CD4-positive, alpha-beta T cell treated with Interleukin-17A for 4 hours (primary cell): ENCODE measurements around the gene AQP2.
A peak's percentile ranks its signal among the peaks of the same experiment; 100 is the strongest.

Source experiments
- DNase-seq: peaks from one replicate; pipeline ENCODE4 v3.0.0-alpha.2; 2020; ENCODE audit warnings: mixed read lengths

AQP2 gene

DNA sequence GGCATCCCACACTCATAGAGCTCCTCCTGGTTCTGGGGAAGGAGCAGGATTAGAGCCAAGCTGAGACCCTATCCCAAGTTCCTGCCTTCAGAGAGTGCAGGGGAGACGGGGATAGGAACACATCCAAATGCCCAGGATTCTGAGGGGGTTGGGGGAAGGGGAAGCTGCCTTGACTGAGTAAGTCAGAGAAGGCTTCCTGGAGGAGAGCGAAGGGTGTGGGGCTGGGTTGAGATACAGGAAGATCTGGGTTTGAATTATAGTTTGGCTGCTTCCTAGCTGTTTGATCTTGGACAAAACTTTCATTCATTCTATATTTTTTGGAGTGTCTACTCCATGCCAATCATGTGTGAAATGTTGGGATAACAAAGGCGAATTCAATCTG, 8.0 kb upstream of the AQP2 start:
- DNase-seq: no peak

DNA sequence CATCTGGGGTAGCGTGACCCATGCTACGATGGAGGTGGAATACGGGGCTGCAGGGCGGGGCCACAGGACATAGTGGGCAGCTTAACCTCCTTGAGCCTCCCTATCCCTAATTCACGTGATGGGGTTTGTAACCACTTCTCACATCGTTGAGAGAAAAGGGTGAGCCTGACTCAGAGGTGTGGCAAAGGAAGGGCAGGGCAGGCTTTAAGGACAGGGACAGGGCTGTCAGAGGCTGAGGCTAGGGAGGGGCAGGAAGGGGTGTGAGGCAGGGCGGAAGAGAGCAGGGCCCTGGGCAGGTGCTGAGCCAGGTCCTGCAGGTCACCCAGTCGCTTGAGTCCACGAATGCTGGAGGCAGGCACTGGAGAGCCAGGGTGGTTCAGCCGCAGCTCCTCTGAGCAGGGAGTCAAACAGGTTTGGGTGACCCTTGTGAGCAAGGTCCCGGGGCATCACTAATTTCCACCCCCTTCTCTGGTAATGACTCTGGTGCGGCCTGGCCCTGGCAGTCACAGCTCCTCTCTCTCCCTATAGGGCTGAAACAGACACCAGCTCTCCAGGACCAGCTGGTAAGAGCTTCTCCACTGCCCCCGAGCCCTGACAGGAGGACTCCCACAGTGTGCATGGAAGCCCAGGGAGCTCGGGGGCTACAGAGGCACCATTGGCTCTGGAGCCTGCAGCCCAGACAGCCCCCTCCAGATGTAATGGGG, 7.5 kb upstream of the AQP2 start:
- DNase-seq: peak; percentile 5

DNA sequence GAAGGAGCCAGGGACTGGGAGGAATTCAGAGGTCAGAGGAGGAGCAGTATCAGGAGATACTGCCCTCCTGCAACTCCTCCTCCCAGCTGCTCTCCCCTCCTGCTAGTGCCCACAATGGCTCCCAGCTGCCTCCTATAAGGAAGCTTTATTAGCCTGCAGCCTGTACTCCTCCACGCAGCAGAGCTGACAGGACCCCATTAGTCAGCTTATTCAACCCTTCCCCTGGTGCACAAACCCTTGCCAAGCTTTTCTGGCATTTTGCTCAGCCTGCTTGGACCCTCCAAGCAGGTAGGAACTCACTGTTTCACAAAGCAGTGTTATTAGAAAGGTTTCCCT, 6.9 kb upstream of the AQP2 start:
- DNase-seq: no peak

DNA sequence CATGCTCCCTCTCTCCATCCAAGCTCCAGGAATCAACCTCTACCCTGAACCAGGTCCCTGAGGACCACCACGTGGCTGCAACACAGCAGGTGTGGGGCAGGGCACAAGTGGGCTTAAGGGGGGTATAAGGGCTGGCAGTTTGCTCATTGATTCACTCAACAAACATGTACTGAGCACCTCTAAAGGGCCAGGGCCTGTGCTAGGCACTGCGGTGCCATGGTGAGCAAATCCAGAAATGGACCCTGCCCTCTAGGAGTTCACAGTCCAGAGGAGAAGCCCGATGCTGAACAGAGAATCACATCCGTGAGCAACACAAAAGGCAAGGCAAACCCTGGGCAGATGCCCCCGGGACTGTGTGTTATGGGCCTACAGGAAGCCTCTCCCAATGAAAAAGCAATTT, 6.5 kb upstream of the AQP2 start:
- DNase-seq: no peak

DNA sequence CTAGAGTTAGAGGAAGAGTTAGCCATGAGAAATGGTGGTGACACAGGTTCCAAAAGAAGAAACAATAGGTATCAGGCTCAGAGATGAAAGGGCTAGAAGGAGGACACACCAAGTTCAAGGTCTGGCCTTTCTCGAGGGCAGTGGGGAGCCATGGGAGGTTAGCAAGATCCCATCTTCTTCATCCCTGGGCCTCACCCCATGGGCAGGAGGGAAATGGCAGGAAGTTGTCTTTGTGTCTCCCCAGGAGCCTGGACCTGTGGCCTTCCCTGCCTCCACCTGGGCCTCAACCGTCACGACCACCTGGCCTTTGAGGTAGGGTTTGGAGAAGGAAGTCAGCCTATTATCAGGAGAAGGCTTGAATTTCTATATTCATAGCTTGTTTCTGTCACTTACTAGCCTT, 5.8 kb upstream of the AQP2 start:
- DNase-seq: no peak

DNA sequence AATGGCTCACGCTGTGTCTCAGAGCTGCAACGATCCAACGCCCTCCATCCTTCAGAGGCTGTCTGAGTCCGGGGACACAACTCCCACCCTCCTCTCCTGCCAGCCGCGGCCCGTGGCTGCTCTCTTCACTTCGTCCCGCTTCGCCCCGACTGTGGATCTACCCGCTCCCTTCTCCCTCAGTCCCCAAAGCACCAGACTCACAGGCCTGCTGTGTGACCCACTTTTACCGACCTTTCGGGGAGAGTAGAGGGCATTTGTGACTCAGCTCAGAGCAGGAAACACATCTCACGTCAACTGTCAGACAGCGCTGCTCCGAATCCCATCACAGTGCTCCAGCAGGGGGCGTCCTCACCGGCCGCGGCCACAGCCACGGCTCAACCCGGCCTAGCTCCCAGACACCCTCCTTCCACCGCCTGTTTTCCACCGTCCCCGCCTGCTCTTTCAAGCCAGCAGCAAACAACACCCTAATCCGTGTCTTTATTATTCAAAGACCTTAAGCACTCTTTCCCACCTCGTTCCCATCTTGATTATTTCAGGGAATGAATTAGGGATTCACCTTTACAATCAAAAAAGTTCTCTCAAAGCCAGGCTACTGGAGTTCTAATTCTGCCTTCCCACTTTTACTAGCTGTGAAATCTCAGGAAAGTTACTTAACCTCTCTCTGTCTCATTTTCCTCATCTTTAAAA, 5.0 kb upstream of the AQP2 start:
- DNase-seq: peak; percentile 91

DNA sequence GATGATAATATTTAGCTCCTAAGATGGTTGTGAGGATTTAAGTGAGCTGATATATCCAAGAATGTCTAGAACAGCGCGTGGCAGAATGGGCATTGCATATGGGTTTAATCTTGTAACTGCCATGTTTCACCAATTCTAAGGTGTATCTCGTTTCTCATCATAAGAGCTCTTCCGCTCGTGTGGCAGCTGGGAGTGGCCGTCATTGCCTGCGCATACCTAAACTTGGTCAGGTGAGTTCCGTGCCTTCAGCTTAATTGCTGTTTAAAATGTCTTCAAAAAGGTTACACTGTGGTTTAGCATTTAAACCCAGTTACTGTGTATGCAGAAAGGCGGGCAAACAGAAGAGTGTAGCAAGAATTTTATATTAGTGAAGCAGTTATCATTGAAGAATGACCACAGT, 4.5 kb upstream of the AQP2 start:
- DNase-seq: peak; percentile 30

DNA sequence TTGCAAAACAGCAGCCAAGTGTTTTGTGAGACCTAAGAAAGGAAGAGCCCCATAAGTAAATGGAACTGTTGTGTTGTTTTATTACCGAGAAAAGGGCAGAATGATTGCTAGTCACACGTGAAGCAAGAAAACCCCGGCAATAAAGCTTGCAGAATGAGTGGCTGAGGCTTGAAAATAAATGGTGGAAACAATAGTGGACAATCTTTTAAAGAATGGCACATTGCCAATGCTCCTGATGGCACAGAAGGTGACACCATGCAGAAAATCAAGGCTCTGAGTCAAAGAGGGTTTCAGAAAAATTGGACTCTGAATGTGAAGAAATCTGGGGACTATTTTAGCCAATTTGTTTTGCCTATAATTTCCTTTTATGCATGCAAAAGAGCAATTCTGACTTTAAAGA, 4.0 kb upstream of the AQP2 start:
- DNase-seq: no peak

DNA sequence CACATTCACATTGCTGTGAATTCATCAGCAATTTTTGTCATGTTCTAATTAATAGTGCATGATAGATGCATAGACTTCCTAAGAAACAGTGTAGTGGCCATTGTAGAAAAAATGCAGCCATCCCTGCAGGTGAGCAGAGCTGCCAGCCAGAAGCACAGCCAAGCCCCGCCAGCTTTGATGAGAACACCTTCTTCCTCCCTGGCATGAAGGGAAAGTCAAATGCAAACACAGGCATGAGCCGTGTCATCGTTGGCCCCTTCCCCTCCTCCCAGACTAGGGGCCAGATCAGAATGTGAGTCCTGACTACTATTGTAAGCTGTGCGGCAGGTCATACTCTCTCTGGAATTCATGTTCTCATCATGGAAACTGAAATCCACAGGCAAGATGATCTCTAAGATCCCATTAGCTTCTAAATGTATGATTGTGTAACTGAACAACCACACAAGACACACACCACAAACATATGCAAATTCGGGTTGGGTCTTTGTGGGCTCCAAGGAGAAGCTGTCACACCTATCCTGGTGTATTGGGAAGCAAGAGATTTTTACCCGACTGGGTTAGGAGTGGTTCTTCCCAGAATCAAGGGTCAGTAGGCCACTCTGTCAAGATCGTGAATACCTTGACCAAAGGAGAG, 2.8 kb upstream of the AQP2 start:
- DNase-seq: no peak

DNA sequence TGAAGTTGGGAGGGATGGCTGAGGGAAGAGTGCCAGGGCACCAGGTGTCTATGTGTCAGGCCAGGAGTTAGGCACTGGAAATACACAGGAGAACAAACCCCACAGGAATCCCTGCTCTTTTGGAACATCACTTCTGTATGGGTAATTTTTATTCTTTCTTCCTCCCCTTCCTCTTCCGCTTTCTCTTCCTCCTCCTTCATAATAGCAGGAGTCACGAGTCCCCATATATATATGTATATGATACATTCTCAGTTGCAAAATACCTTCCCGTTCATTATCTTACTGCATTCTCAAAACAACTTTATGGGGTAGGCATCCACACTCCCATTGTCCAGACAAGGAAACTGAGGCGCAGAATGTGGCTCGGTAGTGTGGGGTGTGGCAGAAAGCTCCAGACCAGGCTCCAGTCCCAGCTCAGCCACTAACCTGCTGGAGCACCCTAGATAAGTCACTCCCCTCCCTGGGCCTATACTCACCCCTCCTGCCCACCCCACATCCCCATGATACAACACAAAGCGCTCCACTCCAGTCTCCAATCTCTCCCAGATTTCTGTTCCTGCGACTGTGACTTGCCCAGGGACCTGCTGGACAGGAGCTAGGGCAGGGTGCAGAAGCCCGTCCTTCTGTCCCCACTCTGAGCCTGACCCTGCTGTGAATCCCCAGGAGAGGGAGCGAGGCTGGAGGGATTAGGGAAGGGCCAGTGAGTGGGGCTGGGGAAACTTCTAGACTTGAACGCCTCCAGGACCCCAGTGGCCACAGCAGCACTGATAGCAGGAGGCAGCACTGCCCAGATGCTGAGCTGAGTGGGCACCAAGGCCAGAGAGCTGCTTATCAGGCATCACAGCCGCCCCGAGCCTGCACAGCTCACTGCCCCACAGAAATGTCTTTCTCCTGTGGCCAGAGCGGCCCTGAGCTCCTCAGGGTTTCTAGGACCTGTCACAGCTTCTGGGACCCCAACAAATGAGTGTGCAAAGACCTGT, 1.4 kb upstream of the AQP2 start:
- DNase-seq: no peak

DNA sequence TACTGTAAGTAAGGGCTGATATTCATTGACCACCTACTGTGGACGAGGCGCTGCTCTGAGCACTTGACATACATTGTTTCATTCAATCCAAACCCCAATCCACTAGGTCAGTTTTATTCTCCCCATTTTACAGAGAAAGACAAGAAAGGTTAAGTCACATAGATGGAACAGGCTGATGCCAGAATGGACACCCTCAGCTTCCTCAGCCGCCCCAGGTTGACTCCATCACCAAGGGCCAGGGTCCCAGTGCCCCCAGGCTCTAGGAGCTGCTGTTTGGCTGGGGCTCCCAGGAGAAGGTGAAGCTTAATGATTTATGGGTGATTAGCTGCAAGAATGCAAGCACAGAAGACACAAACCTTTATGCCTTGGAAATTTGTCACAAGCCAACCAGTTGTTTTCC, 671 bp upstream of the AQP2 start:
- no peak for DNase-seq

DNA sequence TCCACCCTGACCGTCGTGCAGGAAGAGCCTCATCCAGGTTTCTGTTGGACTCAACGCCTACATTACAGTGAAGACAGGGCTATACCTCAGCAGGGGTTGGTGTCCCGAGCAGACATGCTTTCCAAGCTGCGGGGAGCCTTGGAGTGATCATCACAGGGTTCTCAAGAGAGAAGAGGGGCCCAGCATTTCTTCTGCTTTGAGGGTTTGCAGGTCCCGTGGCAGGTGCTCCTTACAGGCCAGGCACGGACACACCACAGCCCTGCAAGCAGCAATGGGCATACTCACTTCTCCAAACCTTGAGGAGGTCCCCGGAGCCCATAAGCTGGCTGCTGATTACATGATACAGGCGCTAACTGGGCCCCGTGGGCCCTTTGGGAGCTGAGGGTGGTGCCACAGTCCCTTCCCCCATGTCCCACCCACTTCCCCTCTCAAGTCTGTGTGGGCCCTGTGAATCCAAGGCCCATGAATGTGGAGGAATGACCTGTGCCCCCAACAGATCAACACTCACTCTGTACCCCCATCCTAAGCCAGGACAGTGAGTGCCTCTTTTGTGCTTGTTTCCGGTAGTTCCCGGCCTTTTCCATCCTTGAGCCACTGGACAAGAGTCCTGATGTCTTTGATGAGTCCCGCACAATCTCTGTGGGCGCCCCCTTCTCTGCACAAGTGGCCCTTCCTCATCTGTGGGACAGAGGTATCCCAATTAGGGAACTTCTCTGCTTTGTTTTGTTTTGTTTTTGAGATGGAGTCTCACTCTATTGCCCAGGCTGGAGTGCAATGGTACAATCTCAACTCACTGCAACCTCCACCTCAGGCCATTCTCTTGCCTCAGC, 1.1 kb downstream of the AQP2 start:
- no peak for DNase-seq

DNA sequence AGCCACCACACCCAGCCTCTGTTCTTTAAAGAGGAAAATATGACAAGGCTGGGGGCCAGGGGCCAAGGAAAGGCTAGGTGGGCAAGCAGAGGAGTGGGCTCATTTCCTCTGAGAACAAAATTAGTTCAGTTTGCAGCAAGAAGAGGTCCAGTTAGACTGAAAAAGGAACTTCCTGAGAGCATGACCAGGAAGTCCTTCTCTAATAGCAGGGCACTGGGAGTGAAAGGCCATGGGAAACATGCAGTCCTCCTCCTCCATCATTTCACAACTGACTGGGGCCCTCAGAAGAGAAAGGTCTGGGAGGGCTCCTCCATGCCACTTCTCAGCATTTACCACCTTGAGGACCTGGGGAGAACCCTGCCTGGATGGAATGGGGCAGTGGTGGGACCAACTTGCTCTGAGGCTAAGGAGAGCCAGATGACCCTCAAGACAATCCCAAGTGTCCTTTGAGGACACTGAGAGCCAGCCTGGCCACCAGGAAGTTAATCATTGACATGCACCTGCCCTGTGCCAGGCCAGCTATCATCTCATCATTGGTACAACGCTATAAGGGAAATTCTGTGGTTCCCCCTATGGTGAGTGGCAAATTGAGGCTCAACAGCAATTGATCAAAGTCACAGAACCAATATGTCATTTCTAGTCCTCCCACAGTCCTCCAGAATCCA, 2.0 kb downstream of the AQP2 start:
- no peak for DNase-seq

DNA sequence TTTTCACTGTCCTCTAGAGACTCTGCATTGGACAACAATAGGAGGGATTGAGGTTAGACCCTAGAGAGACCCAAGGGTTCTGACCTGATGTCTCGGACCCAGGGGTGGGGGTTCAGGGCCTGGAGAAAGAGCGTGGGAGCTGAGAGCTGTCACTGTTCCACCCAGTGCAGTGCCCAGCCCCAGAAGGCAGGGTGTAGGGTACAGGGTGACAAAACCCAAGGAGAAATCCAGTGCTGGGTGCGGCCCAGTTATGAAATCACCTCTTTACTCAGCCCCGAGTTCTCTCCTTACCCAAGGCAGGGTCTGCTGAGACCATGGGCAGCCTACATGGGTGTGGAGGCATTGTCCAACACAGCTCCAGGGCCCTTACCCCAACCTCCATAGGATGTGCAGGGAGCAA, 2.6 kb downstream of the AQP2 start:
- DNase-seq: no peak

DNA sequence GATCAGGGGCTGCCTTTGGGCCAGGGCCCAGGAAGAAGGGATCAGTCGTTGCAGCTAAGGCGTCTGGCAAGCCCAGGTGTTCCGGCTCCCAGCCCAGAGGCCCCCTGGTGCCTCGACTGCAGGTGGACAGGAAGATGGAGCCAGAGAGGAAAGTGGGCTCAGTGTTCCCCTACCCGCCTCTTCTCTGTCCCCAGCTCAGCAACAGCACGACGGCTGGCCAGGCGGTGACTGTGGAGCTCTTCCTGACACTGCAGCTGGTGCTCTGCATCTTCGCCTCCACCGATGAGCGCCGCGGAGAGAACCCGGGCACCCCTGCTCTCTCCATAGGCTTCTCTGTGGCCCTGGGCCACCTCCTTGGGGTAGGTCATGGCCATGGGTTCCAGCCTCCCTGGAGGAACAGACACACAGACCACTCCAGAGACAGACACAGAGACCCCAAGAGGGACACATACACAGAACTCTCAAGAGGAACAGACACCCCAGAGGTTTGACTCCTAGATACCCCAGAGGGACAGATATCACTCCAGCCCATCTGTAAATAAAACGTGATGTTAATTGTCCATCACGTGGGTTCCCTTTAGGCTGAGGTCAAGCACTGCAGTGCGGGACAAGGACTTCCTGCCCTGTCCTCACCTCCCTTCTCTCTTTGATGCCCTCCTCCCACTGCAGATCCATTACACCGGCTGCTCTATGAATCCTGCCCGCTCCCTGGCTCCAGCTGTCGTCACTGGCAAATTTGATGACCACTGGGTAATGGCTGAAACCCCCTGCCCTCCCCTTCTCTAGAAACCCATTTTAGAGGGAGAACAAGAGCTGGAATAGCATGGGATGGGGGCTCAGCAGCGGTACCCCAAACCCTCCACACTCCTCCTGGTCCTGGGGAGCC, 3.7 kb downstream of the AQP2 start:
- DNase-seq: no peak

DNA sequence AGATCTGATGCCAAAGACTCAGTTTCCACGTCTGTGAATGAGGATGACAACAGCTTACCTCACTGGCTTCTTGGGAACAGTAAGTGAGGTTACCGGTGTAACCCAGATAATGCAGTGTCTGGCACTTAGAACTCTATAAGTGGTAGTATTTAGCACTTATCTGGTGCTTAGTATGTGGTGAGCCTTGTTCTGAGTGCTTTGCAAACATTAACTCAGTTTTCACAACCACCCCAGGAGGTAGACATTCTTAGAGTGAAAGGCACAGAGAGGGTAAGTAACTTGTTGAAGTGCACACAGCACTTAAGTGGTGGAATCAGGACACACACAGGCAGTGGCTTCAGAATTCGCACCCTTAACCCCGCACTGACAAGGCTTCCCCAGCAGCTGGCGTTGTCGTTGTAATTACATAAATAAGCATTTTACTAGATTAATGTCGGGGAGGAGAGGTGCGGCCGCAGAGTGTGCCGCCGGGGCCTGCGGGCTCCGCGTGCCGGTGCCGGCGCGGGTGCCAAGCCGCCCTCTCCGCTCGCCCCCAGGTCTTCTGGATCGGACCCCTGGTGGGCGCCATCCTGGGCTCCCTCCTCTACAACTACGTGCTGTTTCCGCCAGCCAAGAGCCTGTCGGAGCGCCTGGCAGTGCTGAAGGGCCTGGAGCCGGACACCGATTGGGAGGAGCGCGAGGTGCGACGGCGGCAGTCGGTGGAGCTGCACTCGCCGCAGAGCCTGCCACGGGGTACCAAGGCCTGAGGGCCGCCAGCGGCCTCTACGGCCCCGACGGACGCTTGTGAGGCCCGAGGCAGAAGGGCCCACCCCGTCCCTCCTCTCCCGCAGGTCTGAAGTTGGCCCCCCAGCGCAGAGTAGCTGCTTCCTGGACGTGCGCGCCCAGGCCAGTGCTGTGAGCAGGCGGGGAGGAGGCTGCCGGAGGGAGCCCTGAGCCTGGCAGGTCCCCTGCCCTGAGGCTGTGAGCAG, 4.6 kb downstream of the AQP2 start:
- DNase-seq: no peak

DNA sequence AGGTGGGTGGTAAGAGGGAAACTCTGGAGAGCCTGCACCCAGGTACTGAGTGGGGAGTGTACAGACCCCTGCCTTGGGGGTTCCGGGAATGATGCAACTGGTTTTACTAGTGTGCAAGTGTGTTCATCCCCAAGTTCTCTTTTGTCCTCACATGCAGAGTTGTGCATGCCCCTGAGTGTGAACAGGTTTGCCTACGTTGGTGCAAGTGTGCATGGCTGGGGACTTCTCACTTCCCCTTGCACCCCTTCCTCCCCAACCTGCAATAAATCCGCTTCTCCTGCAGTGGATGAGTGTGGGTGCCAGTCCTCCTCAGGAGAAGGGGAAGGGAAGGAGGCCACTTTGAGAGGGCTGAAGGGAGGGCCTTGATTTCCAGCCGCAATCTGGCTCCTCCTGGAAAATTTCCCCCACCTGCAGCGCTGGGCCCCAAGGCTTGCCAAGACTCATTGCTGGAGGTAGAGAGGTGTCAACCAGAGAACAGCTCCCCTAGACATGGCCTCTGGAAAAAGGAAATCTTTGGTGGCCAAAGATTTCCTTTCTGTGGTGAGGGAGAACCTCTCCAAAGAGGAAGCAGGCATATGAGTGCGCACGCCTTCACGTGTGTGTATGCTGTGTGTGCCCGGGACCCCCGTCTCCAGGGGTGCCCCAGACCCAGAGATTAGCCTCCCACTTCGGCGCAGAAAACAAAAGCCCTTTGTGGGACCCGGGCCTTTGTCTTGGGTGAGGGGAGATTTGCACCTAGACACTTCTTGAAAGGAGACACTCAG, 5.5 kb downstream of the AQP2 start:
- DNase-seq: no peak

DNA sequence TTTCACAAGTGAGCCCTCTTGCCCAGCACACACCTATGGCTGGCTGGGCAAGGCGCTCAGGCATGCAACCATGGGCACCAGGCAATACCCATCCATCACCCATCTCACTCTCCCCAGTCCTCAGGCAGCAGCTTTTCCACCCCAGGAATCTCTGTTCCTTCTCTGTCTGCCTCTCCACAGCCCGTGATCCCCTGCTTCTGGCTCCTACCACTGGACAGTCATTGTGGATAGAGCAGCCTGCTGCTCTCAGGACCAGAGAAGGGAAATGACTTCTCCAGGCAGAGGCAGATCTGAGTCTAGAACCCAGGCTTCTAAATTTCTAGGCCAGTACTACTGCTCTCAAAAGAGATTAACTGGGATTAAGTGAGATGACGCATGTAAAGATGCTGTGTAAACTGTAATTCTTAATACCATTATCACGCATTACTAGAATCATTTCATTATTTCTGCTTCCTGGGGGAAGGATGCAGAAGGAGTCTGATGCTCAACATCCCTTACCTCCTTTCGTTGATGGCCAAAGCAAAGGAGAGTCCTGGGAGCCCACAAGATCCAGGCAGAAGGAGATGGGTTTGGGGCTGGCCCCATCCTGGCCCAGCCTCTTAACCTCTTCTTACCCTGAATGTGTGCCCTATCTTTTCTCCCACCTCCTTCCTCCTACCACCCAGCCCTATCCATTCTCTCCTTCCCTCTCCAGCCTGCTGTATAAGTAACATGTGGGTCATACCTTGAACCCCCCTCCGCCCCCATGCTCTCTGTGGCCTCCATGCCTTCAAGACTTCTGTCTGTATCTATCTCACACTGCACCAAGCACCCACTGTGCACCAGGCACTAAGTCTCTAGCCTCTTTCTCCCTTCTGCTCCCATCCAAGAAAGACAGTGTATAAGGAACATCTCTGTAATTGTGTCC, 6.4 kb downstream of the AQP2 start:
- DNase-seq: no peak
